Prostate gland (tissue), 2 donors: ENCODE results near the gene CDH10.

Experiments
- POLR2A ChIP-seq: fragments of 450-650 bp; IDR thresholded peaks from one replicate; pipeline ENCODE4 v1.6.1; 2016; ENCODE audit warnings: antibody characterized with exemption, mild to moderate bottlenecking
- TF ChIP-seq, protein P1 (sequence below), 4 experiments: fragments of 200-600 bp in 2 of 4; fragments of 450-650 bp in 2 of 4; sonication (generic) in 2 of 4; IDR thresholded peaks; 1 replicate in 3 of 4; 2 replicates in 1 of 4; pipeline ENCODE4 v1.5.1; 2016 to 2019; ENCODE audit warnings: antibody characterized with exemption in 4 of 4, mild to moderate bottlenecking in 2 of 4, moderate library complexity in 2 of 4

DNA sequence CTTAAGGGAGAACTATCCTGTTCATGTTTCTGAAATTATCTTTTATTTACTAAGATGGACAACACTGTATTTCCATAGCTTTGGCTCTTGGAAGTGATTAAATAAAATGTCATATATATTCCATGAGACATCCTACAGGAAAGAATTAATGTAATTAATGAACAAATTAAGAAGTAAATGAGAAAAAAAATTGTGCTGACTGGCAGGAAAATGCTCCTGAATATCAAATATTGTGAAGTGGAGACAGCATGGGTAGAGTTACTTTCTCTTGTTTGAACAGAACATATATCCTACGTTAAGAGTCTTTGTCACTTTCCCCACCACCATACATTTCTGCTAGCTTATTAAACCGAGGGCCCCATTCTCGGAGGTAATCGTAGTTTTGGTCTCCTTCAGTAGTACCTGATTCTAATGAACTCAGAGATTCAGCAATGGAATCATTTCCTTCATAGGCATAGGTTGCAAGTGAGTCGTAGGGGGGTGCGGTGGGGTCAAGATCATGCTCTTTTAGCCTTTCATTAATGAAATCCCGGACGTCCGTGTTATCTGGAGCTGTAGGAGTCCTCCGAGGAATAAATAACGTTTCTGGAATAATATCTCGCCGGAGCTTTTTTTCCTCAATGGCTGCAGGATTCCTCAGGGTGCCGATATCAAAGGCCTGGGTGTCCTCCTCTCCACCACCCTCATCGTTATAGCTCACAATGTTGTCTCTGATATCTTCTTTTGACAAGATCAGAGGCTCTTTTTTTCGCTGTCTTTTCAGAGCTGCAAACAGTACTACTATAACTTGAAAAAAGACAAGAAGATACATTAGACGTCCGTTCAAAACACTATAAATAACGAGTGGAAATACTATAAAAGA is 157.2 kb downstream of the CDH10 start:
- TF ChIP-seq, protein P1, sequence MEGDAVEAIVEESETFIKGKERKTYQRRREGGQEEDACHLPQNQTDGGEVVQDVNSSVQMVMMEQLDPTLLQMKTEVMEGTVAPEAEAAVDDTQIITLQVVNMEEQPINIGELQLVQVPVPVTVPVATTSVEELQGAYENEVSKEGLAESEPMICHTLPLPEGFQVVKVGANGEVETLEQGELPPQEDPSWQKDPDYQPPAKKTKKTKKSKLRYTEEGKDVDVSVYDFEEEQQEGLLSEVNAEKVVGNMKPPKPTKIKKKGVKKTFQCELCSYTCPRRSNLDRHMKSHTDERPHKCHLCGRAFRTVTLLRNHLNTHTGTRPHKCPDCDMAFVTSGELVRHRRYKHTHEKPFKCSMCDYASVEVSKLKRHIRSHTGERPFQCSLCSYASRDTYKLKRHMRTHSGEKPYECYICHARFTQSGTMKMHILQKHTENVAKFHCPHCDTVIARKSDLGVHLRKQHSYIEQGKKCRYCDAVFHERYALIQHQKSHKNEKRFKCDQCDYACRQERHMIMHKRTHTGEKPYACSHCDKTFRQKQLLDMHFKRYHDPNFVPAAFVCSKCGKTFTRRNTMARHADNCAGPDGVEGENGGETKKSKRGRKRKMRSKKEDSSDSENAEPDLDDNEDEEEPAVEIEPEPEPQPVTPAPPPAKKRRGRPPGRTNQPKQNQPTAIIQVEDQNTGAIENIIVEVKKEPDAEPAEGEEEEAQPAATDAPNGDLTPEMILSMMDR (IDR thresholded peaks at IDR 0.05): no peak
- no peak for TF ChIP-seq POLR2A
